ENCODE measurements around the gene NFIC.

The NFIC gene

GRCh38 chr19:3515891-3516422 lies 149.6 kb downstream of the NFIC start:
- no peak for DNase-seq

DNA sequence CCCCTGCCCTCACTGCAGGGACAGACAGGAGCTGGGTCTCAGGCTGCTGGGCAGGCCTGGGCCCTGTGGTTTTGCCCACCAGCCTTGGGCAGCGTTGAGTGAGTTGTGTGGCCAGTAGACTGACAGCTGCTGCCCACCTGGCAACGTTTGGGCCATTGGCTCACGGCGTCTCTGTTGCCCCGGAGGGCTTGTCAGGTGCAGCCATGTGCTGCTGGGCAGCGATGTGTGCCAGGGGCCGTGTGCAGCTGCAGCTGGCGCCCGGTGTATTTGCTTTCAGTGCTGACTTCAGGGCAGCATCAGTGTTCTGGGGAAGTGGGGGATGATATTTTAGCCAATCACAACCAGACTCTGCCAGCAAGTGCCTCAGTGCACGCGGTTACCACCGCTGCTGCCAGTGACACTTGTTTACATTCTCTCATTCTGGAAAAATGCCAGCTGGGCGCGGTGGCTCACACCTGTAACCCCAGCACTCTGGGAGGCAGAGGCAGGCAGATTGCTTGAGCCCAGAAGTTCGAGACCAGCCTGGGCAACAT lies 150.4 kb downstream of the NFIC start:
- DNase-seq, result no peak

DNA sequence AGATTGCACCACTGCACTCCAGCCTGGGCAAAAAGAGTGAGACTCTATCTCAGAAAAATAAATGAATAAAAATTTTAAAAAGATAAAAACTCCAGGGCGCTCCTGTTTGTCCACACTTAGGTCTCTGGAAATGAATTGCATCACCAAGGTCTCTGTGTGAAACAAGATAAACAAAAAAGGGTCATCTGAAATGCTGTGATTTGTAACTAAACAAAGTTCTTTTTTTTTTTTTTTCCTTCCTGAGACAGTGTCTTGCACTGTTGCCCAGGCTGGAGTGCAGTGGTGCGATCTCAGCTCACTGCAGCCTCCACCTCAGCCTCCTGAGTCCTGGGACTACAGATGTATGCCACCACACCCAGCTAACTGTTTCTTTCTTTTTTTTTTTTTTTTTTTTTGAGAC lies 151.3 kb downstream of the NFIC start:
- DNase-seq, result peak; percentile 8

GRCh38 chr19:3518255-3518654 lies 151.9 kb downstream of the NFIC start:
- DNase-seq, result no peak

DNA sequence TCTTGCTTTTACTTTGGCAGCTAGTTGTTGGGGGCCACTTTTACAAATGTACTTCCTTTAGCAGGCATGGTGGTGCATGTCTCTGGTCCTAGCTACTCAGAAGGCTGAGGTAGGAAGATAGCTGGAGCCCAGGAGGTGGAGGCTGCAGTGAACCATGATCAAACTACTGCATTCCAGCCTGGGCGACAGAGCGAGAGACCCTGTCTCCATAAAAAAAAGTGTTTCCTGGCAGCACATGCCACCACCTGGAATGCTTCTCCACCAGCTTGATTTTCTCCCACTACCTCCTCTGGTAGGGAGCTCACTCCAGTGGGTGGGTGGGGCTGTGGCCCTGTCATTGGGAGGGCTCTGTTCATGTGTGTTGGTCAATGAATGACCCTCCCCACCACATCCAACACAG lies 152.3 kb downstream of the NFIC start:
- DNase-seq, result no peak

Data from OCI-M1 (cell line).